Hematopoietic multipotent progenitor cell treated with erythropoietin and hydrocortisone succinate and interleukin-3 and kit ligand, for 17 days (in vitro differentiated cells): Measurements from ENCODE around the gene NRTN.

Experiments used
- DNase-seq: peaks from one replicate; pipeline ENCODE4 v3.0.0-alpha.2; 2015; ENCODE audit warnings: low spot score

The NRTN gene

GRCh38 chr19:5814852-5815246, 10.0 kb downstream of the NRTN start:
- DNase-seq = no peak

DNA sequence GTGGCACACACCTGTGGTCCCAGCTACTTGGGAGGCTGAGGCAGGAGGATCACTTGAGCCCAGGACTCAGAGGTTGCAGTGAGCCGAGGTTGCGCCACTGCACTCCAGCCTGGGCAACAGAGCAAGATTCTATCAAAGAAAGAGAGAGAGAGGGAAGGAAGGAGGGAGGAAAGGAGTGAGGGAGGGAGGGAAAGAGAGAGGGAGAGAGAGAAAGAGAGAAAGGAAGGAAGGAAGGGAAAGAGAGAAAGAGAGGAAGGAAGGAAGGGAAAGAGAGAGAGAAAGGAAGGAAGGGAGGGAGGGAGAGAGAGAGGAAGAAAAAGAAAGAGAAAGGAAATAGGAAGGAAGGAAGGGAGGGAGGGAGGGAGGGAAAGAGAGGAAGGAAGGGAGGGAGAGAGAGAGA, 12.4 kb downstream of the NRTN start:
- no peak for DNase-seq

- no peak for DNase-seq
These were observed 13.7 kb downstream of the NRTN start for GRCh38 chr19:5818594-5818993.

- DNase-seq = no peak
These were observed 15.9 kb downstream of the NRTN start for GRCh38 chr19:5820785-5821184.

DNA sequence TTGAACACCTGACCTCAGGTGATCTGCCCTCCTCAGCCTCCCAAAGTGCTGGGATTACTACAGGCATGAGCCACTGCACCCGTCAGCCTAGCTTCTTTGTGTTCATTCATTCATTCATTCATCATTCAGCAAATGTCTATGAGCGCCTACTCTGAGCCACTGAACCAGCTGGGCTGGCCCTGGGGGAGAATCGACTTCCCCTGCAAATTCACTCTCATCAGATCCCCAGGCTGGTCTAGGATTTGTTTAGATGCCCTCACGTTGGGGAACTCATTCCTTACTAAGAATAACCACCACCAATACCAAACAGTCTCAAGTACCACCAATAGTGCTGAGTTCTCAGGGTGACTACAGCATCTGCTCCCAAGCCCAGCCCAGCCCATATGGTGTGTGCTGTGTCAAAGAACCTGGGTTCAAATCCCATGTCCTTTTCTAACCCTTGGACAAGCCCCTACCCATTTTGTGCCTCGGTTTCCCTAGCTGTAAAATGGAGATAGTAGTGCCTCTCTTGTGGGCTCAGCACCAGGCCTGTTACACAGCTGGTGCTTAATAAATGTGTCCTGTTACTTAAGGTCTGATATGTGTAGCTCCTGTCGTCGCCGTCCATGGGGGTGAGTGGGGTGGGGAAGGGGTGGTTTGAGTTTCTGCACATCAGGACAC, 16.8 kb downstream of the NRTN start:
- DNase-seq = no peak

- no peak for DNase-seq
These were observed 17.4 kb downstream of the NRTN start for GRCh38 chr19:5822181-5822844.

DNA sequence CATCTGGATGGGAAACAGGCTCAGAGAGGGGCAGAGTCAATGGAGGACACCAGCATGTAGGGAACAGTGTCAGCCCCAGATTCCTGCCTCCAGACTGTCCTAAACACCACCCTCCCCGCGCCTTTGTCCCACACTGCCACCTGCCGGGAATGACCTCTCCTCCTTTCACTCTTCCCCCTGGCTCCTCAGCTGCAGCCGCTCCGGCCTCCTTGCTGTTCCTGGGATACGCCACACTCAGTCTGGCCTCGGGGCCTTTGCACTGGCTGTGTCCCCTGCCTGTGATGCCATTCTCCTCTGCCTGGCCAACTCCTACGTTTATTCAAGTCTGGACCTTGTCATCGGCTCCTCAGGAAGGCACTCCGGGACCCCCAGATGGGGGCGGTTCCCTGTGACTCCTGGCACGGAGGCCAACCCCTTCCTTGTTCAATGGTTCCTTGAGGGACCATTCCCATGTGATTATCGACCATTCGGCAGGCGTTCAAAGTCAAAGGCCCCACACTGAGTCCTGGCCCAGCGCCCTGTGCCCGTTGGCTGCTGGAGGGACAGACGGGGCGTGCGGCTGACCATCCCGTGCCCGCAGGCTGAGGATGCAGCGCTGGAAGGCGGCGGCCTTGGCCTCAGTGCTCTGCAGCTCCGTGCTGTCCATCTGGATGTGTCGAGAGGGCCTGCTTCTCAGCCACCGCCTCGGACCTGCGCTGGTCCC, 18.9 kb downstream of the NRTN start:
- peak; percentile 33 for DNase-seq

DNA sequence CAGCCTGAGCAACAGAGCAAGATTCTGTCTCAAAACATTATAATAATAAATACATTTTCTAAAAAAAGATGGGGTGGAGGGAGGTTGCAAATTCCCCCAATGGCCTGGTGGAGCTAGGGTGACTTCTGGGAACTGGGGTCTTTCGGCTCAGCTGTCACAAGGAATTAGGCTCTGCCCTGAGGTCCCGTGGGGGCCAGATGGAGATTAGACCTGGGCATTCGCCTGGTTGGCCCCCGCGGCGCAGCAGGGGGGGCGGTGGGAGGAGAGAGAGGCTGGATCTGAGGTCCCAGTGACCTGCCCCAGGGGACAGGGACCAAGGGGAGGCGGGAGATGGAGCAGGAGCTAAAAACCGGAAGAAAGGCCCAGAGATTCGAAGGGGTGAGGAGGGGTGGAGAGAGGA, 19.9 kb downstream of the NRTN start:
- DNase-seq = no peak

DNA sequence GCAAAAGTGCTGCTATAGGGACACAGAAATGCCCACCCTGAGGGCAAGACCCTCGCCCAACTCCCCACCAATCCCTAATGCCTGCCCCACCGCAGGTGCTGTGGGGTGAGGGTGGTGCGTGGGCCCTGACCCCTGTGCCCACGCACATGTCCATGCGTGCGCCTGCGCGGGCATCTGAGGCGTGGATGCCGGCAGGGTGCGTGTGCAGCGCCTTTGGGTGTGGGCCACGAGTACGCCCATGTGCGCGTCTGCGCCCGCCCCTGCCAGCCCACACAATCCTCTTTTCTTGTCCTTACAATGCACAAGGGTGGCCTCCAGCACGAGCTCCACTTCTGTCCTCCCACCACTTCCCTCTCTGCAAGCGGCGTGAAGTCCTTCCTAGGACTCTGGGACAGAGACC, 20.3 kb downstream of the NRTN start:
- no peak for DNase-seq

DNA sequence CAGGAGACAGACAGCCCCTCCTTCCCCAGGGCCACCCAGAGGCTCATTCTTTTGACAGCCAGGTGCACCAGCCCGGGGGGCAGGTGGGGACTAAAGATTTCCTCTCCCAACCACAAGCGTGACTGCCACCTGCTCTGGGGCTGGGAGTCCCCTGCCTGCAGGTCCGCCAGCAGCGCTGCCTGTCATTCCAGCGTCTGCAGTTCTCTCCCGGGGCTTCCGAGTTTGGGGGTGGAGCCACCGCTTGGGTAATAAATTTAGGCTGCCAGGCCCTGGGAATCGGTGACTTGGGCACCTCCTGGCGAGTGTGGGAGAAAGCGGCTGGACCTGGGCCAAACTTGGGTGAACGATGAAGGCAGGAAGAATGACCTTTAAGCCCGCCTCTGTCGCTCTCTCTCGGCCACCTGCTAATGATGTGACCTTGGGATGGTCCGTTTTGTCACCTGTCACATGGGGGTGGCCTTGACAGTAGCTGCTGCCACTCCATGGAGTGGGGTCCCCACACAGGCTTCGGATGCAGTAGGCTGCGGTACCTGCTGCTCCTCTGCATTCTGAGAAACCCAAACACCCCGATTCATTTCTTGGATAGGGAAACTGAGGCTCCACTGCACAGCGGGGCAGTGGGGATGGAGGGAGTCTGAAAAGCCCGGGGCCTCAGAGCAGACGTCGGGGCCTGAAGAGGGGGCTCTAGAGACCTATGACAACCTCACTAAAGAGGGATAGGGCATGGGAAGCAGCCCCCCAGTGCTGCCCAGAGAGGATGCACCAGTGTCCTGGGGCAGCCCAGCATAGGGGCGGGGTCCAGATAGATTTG, 21.9 kb downstream of the NRTN start:
- DNase-seq = peak; percentile 17

GRCh38 chr19:5827342-5827890, 22.5 kb downstream of the NRTN start:
- no peak for DNase-seq

GRCh38 chr19:5827891-5828660, 23.2 kb downstream of the NRTN start:
- DNase-seq = peak; percentile 80

- no peak for DNase-seq
These were observed 24.0 kb downstream of the NRTN start for GRCh38 chr19:5828661-5829566.

DNA sequence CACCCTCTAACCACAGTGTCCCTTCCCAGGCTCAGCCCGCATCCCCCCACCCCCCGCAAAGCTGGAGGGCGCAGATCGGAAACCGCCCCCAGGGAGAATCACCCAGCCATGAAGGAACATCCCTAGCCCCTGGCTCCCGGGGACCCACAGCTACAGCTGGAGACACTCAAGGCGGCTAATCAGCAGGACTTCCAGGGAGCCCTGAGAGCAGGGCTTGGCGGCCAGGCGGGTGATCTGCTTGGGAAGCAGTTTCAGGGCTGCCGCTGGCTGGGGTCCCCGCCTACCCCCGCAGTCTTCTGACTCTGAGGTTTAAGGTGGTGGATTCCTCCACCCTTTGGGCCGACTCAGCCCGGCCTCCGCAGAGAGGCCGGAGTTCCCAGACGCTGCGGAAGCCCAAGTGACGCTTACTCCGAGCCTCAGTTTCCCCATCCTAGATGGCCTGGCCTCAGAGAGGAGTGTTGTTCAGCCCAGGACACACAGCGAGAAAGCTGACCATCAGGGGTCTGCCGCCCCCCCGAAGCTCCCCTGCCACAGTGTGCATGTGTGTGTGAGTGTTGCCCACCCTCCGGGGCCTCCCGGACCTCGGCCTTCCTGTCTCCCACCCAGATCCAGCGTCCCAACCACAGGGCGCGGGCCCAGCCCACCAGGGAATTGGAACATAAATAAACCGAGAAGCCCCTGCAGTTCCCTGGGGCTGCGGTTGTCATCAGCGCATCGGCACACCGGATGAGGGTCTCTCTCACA, 24.9 kb downstream of the NRTN start:
- no peak for DNase-seq

DNA sequence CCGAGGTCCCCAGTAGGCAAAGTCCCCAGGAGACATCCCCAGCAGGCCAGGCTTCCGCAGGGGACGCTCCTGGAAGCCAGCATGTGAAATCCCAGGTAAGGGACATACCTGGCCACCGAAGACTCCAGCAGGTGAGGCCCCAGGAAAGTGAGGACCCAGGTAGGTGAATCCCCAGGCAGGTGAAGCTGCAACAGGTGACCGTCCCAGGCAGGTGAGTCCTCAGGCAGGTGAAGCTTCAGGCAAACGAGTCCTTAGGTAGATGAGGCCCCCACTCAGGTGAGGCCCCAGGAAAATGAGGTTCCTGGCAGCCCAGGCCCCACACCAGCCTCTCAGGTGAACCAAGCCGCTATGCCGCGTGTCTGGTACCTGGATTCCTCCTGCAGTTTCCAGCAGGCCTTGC, 26.3 kb downstream of the NRTN start:
- DNase-seq = no peak

GRCh38 chr19:5832061-5832460, 27.2 kb downstream of the NRTN start:
- DNase-seq = no peak

GRCh38 chr19:5832527-5833216, 27.8 kb downstream of the NRTN start:
- no peak for DNase-seq

- no peak for DNase-seq
These were observed 33.0 kb downstream of the NRTN start for GRCh38 chr19:5837761-5838352.
